Muscle of leg (tissue), 11 donors: ENCODE results near the gene HIVEP3. TPM values are rescaled to one million over a fixed set of nuclear protein-coding genes. Genes with fewer than 3 reads are reported as not detected.
A peak's percentile ranks its signal among the peaks of the same experiment; 100 is the strongest.

ENCODE experiments used
- DNase-seq: peaks from one replicate; pipeline ENCODE4 v3.0.0; 2013
- H3K27ac ChIP-seq: one replicate; pipeline ENCODE4 v1.5.1; 2013; ENCODE audit warnings: mild to moderate bottlenecking, low read length, control low read depth
- H3K27me3 ChIP-seq: one replicate; pipeline ENCODE4 v1.6.1; 2013; ENCODE audit warnings: low read length; ENCODE audit not compliant: control insufficient read depth, insufficient read depth
- H3K36me3 ChIP-seq: one replicate; pipeline ENCODE4 v1.6.1; 2013; ENCODE audit warnings: low read length; ENCODE audit not compliant: control insufficient read depth, insufficient read depth
- H3K4me1 ChIP-seq: one replicate; pipeline ENCODE4 v1.6.1; 2013; ENCODE audit warnings: low read length; ENCODE audit not compliant: control insufficient read depth, insufficient read depth
- H3K4me3 ChIP-seq: one replicate; pipeline ENCODE4 v1.5.1; 2013; ENCODE audit warnings: low read length, control low read depth
- H3K9me3 ChIP-seq: replicated peaks from 2 replicates; pipeline ENCODE4 v1.6.1; 2013; ENCODE audit warnings: low read depth, low read length; ENCODE audit not compliant: control insufficient read depth
- WGBS: methylation state at CpG from one replicate; pipeline ENCODE4 v1.1.5; 2013; ENCODE audit warnings: missing lambda C conversion rate; ENCODE audit not compliant: insufficient coverage; 5-methylcytosine and 5-hydroxymethylcytosine counted together
- polyA plus RNA-seq, 8 donors: library from polyadenylated mRNA; unstranded; fragments of 120-200 nt; gene quantifications; one replicate each; pipeline versions ENCODE4 v1.2.1 to v1.2.3, GENCODE V29; 2013; ENCODE audit warnings: inconsistent platforms in 1 of 8, low replicate concordance in 1 of 8; ENCODE audit not compliant: insufficient read length in 8 of 8, insufficient read depth in 1 of 8
- total RNA-seq: library from RNA; stranded (reverse); fragments of 120-200 nt; gene quantifications from one replicate; pipeline ENCODE4 v1.2.4, GENCODE V29; 2013

Gene HIVEP3
- total and polyA plus RNA-seq, 9 donors: 0.93 to 3.7 (median 2.7) TPM

- Histone ChIP-seq H3K27me3 (no peaks in the 10 kb centered on the region), H3K27ac (no peak overlapping the region), H3K4me3 (no peak overlapping the region), H3K9me3 (no peaks in the 10 kb centered on the region), H3K4me1 (peaks cover 24% of the 10 kb centered on the region), H3K36me3 (no peaks in the 10 kb centered on the region)
- 39% methylated on average over 3 of the region's 11 CpGs for WGBS
- DNase-seq: peak; percentile 61
Observed at GRCh38 chr1:41767534-41768525, 150.9 kb downstream of the HIVEP3 start.

DNA sequence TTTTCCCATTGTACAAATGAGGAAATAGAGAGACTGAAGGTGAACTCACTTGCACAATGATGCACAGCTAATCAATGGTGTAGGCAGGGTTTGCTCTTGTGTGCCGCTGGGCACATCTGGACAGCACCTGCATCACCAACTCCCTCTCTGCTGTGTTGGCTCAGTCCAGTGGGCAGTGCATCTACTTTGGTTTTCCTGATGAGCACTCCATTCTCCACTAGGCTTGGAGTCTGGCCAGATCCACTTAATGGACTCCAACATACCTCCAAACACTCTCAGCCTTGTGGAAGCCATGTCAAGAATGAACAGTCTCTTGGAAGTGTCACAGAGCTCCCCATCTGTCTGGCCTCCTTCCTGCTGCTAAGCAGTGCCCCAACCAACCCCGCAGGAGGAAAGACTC, 152.2 kb downstream of the HIVEP3 start:
- Histone ChIP-seq H3K4me3 (no peak overlapping the region), H3K4me1 (peaks cover 24% of the 10 kb centered on the region), H3K27me3 (no peaks in the 10 kb centered on the region), H3K9me3 (peaks cover 5% of the 10 kb centered on the region), H3K27ac (no peak overlapping the region), H3K36me3 (no peaks in the 10 kb centered on the region)
- 95% methylated on average over 2 of the region's 2 CpGs for WGBS
- no peak for DNase-seq

GRCh38 chr1:41766041-41766440, 152.7 kb downstream of the HIVEP3 start:
- Histone ChIP-seq H3K4me1 (peaks cover 20% of the 10 kb centered on the region), H3K27me3 (no peaks in the 10 kb centered on the region), H3K9me3 (peaks cover 6% of the 10 kb centered on the region), H3K4me3 (no peak overlapping the region), H3K27ac (no peak overlapping the region), H3K36me3 (no peaks in the 10 kb centered on the region)
- DNase-seq: no peak

GRCh38 chr1:41765152-41765551, 153.6 kb downstream of the HIVEP3 start:
- Histone ChIP-seq H3K36me3 (no peaks in the 10 kb centered on the region), H3K27ac (no peak overlapping the region), H3K9me3 (peaks cover 6% of the 10 kb centered on the region), H3K4me1 (peaks cover 20% of the 10 kb centered on the region), H3K27me3 (no peaks in the 10 kb centered on the region), H3K4me3 (no peak overlapping the region)
- peak; percentile 67 for DNase-seq
- WGBS: no CpG with 5 or more reads among the region's 3 CpGs

DNA sequence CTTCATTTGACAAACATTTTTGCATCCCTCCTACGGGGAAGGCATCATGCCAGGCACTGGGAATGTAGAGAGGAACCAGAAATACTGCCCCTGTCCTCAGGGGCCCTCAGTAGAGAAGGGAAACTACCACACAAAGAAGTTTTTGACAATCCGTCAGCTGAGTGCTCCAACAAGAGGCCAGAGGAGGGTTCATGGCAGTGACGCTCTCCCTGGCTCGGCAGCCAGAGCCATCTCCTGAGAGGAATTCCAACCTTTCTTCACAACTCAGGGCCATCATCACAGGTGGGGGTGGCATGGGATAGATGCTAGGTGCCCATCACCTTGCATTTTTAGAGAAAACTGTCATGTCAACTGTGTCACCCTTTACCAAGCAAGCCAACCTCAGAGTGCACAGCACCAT, 154.1 kb downstream of the HIVEP3 start:
- H3K4me1 ChIP-seq: peaks cover 20% of the 10 kb centered on the region
- peaks cover 6% of the 10 kb centered on the region for H3K9me3 ChIP-seq
- no peaks in the 10 kb centered on the region for H3K36me3 ChIP-seq
- H3K27me3 ChIP-seq: no peaks in the 10 kb centered on the region
- DNase-seq: peak; percentile 59
- 50% methylated on average over 1 of the region's 4 CpGs for WGBS
- no peak overlapping the region for H3K4me3 ChIP-seq
- H3K27ac ChIP-seq: no peak overlapping the region

GRCh38 chr1:41762777-41763176, 155.9 kb downstream of the HIVEP3 start:
- Histone ChIP-seq H3K9me3 (peaks cover 6% of the 10 kb centered on the region), H3K36me3 (no peaks in the 10 kb centered on the region), H3K27me3 (no peaks in the 10 kb centered on the region), H3K27ac (no peak overlapping the region), H3K4me1 (peaks cover 12% of the 10 kb centered on the region), H3K4me3 (no peak overlapping the region)
- WGBS: 100% methylated on average over 1 of the region's 1 CpG
- DNase-seq: no peak

DNA sequence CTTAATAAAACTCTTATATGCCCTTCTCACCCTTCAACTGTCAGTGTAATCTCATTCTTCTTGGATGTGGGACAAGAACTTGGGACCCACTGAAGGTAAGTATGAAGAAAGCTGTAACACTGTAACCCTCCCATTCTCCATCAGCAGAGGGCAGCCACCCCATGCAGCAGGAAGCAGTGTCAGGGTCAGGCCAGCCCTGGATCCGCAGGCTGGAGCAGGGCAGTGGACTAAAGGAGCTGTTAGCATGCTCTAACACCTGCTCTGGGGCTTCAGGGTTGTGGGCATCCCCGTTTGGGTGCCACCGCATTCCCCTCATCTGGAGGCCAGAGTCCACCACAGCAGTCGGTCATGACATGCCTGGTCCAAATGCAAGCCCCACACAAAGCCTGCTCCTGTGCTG, 156.5 kb downstream of the HIVEP3 start:
- no peaks in the 10 kb centered on the region for H3K36me3 ChIP-seq
- H3K27me3 ChIP-seq: no peaks in the 10 kb centered on the region
- peaks cover 9% of the 10 kb centered on the region for H3K4me1 ChIP-seq
- no peak for DNase-seq
- WGBS: 65% methylated on average over 4 of the region's 4 CpGs
- H3K27ac ChIP-seq: no peak overlapping the region
- H3K9me3 ChIP-seq: peaks cover 6% of the 10 kb centered on the region
- H3K4me3 ChIP-seq: no peak overlapping the region

DNA sequence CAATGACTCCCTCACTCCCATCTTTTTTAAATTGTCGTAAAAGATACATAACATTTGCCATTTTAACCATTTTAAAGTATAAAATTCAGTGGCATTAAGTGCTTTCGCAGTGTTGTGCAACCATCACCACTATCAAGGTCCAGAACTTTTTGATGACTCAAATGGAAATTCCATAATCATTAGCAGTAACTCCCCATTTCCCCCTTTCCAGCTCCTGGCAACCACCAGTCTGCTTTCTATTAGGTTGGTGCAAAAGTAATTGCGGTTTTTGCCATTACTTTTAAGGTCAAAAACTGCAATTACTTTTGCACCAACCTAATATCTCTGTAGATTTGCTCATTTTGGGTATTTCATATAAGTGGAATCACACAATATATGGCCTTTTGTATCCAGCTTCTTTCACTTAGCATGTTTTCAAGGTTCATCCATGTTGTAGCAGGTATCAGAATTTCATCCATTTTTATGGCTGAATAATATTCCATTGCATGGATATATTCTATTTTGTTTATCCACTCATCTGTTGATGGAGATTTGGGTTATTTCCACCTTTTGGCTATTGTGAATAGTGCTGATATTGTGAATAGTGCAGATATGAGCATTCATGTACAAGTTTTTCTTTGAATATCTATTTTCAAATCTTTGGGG, 159.7 kb downstream of the HIVEP3 start:
- 100% methylated on average over 1 of the region's 3 CpGs for WGBS
- H3K36me3 ChIP-seq: no peaks in the 10 kb centered on the region
- H3K27me3 ChIP-seq: no peaks in the 10 kb centered on the region
- peaks cover 6% of the 10 kb centered on the region for H3K9me3 ChIP-seq
- H3K4me3 ChIP-seq: no peak overlapping the region
- DNase-seq: no peak
- H3K4me1 ChIP-seq: no peaks in the 10 kb centered on the region
- H3K27ac ChIP-seq: no peak overlapping the region

DNA sequence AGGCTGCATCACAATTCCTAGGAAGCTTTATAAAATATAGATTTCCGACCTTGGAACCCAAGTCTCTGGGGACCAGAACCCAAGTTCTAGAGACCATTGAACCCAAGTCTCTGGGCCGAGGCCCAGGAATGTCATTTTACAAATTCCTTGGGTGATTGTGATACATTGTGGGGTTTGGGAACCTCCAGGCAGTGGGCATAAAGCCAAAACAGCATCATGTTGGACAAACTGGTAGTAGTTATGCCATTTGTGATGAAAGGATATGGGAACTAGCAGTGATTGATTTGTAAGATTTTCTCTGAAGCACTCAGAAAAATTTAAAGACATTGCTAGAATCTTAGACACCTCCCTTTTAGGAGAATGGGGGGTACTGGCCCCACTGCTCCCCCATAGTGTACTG, 160.2 kb downstream of the HIVEP3 start:
- Histone ChIP-seq H3K4me3 (no peak overlapping the region), H3K27ac (no peak overlapping the region), H3K9me3 (peaks cover 6% of the 10 kb centered on the region), H3K27me3 (no peaks in the 10 kb centered on the region), H3K36me3 (no peaks in the 10 kb centered on the region), H3K4me1 (no peaks in the 10 kb centered on the region)
- WGBS: 73% methylated on average over 2 of the region's 2 CpGs
- DNase-seq: no peak

DNA sequence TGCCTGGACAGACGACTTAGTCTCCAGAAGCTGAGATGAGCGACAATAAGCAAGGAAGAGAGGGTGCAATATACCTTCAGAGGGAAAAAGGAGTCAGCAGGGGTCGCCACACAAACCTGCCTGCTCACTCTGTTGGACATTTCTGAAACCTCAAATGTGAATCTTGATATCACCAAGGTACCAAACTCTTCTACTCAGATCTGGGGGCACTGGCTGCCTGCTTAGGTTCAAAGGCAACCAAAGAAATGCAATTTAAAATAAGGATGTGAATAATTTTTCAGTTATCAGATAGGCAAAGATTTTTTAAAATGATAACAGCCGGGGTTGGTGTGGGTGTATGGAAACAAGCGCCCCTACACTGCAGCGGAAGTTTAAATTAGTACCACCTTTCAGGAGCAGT, 164.2 kb downstream of the HIVEP3 start:
- H3K27me3 ChIP-seq: no peaks in the 10 kb centered on the region
- H3K36me3 ChIP-seq: no peaks in the 10 kb centered on the region
- WGBS: 80% methylated on average over 5 of the region's 6 CpGs
- H3K4me3 ChIP-seq: no peak overlapping the region
- no peaks in the 10 kb centered on the region for H3K9me3 ChIP-seq
- no peak for DNase-seq
- H3K27ac ChIP-seq: no peak overlapping the region
- H3K4me1 ChIP-seq: peaks cover 6% of the 10 kb centered on the region
